SK-N-SH (cell line): ENCODE results near the gene TTC23.
"Not testable (repeated sequence)": the region's sequence is repeated elsewhere in the genome, so short reads cannot be mapped to it uniquely, and the experiment has no call there.

ENCODE experiments used
- CTCF ChIP-seq: fragments of 200-600 bp; sonication (generic); IDR thresholded peaks from 2 replicates; pipeline ENCODE4 v1.6.1; 2017; ENCODE audit warnings: antibody characterized with exemption, mild to moderate bottlenecking, moderate library complexity
- ELF1 ChIP-seq: IDR thresholded peaks from 2 replicates; pipeline ENCODE4 v1.4.0; 2012
- EP300 ChIP-seq, 2 experiments: IDR thresholded peaks; 2 replicates each; pipeline versions ENCODE4 v1.4.0 to v1.6.1; 2012; ENCODE audit warnings: borderline replicate concordance in 1 of 2, low read depth in 1 of 2, low read length in 1 of 2
- EZH2phosphoT487 ChIP-seq: fragments of 200-600 bp; sonication (generic); IDR thresholded peaks from 2 replicates; pipeline ENCODE4 v1.6.1; 2017; ENCODE audit warnings: low read depth, mixed run types, mild to moderate bottlenecking, antibody characterized with exemption, moderate library complexity, borderline replicate concordance
- FOXJ3 ChIP-seq: sonication (generic); formaldehyde crosslinking; IDR thresholded peaks from 2 replicates; pipeline ENCODE4 v1.5.1; 2020; ENCODE audit warnings: mild to moderate bottlenecking, missing genetic modification reagents
- FOXM1 ChIP-seq: IDR thresholded peaks from 2 replicates; pipeline ENCODE4 v1.4.0; 2012; ENCODE audit warnings: low read depth, mild to moderate bottlenecking
- GABPA ChIP-seq: IDR thresholded peaks from 2 replicates; pipeline ENCODE4 v1.4.0; 2012; ENCODE audit warnings: low read depth, mild to moderate bottlenecking
- MEF2A ChIP-seq: IDR thresholded peaks from 2 replicates; pipeline ENCODE4 v1.4.0; 2012; ENCODE audit warnings: low read depth, borderline replicate concordance
- POLR2AphosphoS5 ChIP-seq: IDR thresholded peaks from 2 replicates; pipeline ENCODE4 v1.6.1; 2012; ENCODE audit warnings: low read depth, low read length
- RCOR1 ChIP-seq: fragments of 150-350 bp; IDR thresholded peaks from 2 replicates; pipeline ENCODE4 v1.6.1; 2017; ENCODE audit warnings: antibody characterized with exemption, low read length
- TAF1 ChIP-seq: IDR thresholded peaks from 2 replicates; pipeline ENCODE4 v1.6.1; 2012; ENCODE audit warnings: low read depth, mild to moderate bottlenecking, low read length, moderate library complexity, borderline replicate concordance
- YY1 ChIP-seq: IDR thresholded peaks from 2 replicates; pipeline ENCODE4 v1.4.0; 2012; ENCODE audit warnings: low read depth, mild to moderate bottlenecking

- TF ChIP-seq YY1; EP300 (IDR thresholded peaks at IDR 0.05; ENCODE audit: borderline replicate concordance in 1 of 2, low read depth in 1 of 2, low read length in 1 of 2); FOXJ3 (CRISPR knock-in tag); CTCF; POLR2AphosphoS5; EZH2phosphoT487; ELF1; FOXM1; MEF2A; TAF1; GABPA; RCOR1: not testable (repeated sequence)
Measured at GRCh38 chr15:99111641-99112040, 137.7 kb downstream of the TTC23 start.
